G401.6 (cell line): ENCODE data around the gene FBXO21.
"Not testable (repeated sequence)": the region's sequence is repeated elsewhere in the genome, so short reads cannot be mapped to it uniquely, and the experiment has no call there.

Experiments
- FAIRE-seq: peaks from 2 replicates; lab custom pipeline; 2012; peaks lifted over from hg19 to GRCh38; lab: Jason Lieb, UNC

FBXO21 gene

GRCh38 chr12:117104003-117104402 is 86.3 kb downstream of the FBXO21 start:
- FAIRE-seq, result not testable (repeated sequence)

GRCh38 chr12:117102800-117103181 is 87.5 kb downstream of the FBXO21 start:
- FAIRE-seq, result no peak

GRCh38 chr12:117101953-117102799 is 88.1 kb downstream of the FBXO21 start:
- no peak for FAIRE-seq

- no peak for FAIRE-seq
These were observed 89.2 kb downstream of the FBXO21 start for GRCh38 chr12:117100851-117101673.

DNA sequence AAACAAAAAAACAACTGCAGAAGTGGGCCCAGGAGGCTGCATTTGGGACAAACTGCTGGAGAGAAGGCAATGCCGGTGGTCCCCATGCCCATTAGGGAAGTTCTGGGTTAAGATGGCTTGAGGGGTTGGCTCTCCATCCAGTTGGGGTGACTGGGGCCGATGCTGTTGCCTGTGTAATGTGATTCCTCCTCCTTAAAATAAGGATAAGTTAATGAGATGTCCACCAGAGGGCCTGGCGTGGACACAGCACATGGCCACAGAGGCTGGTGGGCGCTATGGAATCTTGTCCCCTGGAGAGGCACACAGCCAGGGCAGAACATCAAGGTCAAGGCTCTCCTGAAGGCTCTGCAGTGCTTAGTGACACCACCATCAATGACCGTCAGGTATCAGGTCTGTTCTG is 90.0 kb downstream of the FBXO21 start:
- no peak for FAIRE-seq

DNA sequence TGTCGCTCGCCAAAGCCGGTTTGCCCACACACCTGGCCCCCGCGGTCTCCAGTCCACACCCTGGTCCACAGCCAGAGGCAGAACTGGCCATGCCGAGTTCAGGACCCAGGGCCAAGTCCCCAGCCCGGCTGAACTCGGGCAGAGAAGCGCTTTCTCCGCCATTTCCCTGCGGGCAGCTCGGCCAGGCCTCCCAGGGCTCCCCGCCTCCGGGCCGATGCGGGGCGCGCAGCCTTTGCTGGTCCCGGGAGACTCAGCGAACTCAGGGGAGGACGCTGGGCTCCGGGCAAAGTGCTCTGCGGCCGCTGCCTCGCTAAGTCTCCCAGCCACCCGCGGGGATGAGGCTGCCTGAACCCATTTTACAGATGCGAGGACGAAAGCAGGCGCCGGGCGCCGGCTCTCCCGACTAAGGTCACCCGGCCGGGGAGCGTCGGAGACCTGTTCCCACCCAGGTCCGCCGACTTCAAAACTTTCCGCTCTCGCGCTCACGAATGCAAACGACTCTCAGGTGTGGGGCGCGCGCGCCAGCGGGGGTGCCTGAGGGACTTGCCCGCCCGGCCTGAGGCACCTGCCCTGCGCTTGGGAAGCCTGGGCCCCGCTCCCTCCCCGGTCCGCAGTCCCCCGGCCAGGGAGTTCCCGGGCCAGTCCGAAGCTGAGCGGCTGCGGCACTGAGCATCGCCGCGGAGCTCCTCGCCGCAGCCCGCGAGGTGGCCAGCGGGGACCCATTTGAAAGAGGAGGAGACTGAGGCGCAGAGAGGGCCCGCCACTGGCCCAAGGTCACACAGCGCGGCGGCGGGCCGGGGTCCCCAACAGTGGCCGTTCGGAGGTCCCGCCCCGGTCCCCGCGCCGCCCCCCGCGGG is 91.7 kb downstream of the FBXO21 start:
- FAIRE-seq, result no peak

DNA sequence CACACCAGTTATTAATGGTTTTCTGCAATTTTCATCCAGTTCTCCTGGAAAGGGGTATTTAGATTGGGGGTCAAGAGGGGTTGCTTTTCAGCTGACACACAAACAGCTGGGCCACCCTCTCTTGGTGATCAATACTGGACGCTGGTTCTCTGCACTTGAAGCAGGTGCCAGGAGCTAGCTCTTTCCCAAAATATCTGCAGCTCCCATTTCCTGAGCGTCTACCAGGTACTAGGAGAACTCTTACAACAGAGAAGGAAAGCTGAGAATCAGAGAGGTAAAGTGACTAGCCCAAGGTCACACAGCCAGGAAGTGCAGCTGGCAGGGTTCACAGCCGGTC is 92.3 kb downstream of the FBXO21 start:
- FAIRE-seq, result no peak

GRCh38 chr12:117097159-117097558 is 93.1 kb downstream of the FBXO21 start:
- FAIRE-seq, result no peak

DNA sequence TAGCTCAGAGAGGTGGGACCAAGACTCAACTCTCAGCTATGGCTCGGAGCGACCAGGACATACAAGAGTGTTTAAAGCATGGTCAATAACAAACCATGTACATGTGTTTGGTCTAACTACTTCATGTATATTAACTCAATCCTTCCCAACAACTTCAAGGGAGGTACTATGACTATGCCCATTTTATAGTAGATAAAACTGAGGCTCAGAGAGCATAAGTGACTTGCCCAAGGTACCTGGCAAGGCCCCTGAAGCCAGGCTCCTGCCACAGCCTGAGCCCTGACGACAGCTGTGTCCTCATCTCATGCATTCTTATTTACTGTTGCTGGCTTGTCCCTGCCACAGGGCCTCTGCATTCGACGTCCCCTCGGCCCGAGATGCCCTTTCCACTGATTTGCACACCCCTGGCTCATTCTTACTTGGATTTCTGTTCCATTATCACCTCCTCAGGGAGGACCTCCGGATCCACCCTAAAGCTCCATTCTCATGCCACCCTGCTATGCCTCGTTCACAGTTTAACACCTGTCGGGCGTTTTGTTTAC is 93.7 kb downstream of the FBXO21 start:
- no peak for FAIRE-seq

DNA sequence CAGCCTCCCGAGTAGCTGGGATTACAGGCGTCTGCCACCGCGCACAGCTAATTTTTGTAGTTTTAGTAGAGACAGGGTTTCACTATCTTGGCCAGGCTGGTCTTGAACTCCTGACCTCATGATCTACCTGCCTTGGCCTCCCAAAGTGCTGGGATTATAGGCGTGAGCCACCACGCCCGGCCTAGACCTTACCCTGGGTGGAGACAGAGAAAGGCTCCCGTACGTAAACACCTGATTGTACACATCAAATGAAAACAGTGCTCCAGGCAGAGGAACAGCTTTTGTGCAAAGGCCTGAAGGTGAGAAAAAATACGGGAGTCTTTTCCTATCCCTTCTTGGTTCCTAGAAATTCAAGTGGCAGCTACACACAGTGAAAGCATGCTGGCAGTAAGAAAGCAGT is 95.1 kb downstream of the FBXO21 start:
- not testable (repeated sequence) for FAIRE-seq

GRCh38 chr12:117093918-117094630 is 96.2 kb downstream of the FBXO21 start:
- FAIRE-seq, result no peak

- FAIRE-seq, result no peak
These were observed 96.8 kb downstream of the FBXO21 start for GRCh38 chr12:117093431-117093830.

GRCh38 chr12:117092886-117093285 is 97.4 kb downstream of the FBXO21 start:
- FAIRE-seq, result no peak

- FAIRE-seq, result no peak
These were observed 97.8 kb downstream of the FBXO21 start for GRCh38 chr12:117092511-117092780.
